ENCODE results near the gene SDHB.

The SDHB gene

DNA sequence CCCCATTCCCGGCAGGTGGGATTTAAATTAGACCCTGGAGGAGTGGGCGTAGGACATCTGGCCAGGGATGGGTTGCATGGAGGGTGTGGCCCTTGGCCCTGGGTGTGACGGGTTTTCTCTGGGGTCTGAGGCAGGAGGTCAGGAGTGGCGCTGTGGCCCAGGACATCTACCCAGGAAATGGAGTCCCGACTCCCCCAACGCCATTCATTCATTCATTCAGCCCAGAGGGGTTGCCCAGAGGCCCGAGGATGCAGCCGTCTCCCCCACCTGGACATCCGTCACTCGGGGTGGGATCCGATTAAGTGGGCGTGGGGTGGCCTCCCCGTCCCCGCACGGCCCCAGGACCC lies 42.8 kb downstream of the SDHB start:
- no peak for DNase-seq

DNA sequence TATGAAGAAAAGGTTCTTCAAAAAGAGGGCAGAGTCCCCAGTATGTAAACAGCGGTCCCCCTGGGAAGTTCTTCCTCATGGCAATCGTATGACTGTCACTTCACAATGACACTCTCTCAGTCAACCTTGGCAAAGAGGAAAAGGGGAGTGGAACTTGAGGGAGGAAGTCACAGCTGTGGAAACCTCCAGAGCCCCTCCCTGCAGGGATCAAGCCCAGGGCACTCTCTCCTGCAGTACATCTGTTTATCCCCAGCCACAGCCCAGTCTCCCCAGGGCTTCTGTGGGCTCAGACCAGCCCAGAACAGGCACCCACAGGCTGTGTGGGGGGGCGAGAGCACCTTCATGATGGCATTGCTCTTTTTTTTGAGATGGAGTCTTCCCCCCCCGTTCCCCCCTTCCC lies 44.1 kb downstream of the SDHB start:
- no peak for DNase-seq

DNA sequence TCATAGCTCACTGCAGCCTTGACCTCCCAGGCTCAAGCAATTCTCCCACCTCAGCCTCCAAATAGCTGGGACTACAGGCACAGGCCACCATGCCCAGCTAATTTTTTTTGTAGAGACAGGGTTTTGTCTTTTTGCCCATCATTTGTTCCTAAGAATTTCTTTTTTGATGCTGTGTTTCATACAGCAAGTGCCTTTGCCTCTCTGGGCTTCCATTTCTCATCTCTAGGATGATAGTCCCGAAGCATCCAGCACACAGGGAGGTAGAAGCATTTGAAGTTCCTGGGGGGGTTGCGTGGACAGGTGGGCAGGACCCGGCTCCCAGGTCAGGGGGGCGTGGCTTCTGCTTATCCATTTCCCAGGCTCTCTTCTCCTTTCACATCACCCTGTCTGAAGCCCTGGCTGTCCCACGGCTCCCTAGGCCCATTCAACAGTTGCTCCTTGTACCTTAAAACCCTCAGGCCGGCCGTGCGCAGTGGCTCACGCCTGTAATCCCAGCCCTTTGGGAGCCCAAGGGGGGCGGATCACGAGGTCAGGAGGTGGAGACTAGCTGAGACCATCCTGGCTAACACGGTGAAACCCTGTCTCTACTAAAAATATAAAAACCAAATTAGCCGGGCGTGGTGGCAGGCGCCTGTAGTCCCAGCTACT lies 45.5 kb downstream of the SDHB start:
- DNase-seq: no peak

DNA sequence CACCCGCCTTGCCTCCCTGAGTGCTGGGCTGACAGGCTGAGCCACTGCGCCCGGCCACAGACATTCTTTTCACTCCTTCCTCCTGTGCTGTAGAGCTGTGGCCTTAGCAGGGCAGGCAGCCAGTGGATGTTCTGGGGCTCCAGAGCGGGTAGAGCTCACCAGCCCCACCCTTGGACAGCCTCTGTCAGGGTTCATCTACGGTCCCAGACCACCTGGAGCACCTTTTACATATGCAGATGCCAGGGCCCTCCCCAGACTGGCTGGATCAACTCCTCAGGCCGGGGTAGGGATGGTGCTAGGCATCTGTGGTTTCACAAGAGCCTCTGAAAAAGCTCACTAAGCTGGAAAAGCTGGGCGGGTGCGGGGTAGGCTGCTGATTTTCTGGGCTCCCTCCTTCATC lies 46.7 kb downstream of the SDHB start:
- DNase-seq: no peak

DNA sequence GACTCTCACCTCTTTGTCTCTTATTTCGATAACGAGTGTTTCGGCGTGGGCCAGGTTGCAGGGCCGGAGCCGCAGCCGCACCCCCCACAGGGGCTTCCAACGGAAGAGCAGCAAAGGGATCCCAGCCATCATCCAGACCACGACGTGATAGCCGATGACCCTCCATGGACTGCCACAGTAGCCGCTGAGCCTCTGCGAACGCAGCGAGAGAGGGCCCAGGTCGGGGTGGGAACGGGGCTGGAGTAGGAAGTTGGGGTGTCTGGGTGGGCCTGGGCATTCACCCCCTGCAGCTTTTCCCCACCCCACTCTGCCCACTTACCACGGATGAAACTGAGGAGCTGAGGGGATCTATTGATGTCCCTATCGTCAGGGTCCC lies 48.5 kb downstream of the SDHB start:
- no peak for DNase-seq

DNA sequence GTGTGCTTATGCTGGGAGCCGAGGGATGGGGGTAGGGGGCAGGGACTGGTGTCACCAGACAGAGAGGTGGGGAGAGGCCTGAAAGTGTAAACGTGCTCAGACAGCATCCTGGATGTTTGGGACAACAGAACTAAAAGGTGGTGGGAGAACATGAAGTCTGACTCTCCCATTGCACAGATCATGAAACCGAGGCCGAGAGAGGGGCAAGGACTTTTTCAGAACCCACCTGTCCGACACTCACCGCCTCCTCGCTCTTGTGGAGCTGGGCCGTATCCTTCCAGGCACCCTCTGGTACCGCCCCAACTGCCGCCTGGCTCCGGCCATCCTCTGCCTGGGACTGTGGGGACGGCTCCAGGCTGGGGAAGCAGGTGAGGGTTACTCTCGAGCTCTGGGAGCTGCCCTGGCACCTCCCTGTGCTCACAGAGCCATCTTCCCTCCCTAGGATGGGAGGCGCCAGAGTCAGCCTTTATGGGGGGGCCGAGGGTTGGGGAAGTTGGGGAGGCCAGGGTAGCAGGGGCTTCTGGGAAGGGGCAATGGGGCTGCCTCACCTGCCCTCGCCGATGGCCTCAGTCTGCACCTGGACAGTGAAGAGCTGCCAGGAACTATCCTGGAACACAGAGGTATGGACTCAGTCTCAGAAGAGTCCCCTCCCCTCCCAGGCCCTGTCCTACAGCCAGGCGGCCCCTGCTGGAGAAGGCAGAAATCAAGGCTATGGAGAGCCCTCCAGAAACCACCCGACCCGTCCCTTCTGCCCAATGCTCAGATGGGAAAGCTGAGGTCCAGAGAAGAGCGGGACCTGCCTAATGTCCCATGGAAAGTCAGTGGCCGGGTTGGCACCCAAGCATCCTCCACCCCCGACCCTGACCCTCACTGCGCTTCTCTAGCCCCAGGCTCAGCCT lies 49.1 kb downstream of the SDHB start:
- no peak for DNase-seq

DNA sequence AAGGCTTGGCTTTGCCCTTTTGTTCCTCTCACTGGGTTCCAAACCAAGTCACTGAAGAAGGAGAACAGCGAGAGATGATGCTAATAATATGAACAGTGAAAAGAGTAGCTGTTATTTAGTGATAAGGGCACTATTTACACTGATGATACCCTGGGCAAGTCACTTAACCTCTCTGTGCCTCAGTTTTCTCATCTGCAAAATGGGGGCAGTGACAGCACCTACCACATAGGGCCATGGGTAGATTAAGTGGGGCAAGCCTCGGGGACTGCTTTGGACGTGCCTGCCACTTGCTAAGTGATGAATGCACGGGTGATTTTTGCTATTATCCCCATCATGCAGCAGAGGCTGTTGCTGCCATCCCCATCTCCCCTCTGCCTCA lies 51.3 kb downstream of the SDHB start:
- no peak for DNase-seq

DNA sequence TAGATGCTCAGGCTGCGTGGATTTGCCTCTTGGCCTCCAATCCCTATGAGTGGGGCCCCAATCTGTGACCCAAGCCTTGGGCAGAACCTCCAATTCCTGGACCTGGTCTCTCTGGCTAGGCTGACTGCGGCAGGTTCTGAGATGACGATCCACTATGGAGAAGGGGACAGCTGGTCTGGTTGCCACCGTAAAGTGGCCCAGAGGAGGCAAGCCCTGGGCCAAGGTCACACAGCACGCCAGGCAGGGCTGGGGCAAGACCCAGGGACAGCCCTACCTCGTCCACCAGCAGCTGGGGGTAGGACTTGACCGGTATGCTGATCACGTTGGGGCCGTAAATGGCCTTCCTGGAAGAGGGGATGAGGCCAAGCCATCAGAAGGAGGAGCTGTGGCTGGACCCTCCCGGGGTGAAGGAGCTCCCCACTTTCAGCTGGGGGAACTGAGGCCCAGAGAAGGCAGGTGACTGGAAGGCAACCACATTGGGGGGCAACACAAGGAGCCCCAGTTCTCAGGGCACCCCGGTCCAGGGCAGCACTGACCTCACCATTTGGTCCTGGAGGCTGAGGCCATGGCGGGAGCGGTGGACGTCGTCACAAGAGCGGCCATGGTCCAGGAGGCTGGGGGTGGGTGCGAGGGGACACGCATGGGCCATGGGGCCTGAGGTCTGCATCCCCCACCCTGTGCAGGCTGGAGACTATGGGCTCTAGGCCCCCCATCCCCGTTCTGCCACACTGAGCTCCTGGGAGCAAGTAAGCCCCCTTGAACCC lies 51.9 kb downstream of the SDHB start:
- no peak for DNase-seq

DNA sequence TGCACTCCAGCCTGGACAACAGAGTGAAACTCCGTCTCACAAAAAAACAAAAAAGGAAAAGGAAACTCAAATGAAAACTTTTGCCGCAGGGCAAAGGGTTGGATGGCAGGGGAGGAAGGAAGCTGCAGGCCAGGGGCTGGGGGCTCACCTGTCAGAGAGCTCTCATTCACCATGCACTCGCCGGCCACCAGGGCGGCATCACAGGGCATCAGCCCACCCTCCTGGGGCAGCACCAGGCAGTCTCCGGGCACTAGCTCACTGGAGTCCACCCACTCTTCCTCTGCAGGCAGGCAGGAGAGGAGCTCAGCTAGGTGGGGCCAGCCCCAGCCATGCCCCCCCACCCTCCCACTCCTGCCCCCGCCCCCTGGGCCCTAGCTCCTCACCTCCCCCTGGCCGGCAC lies 54.0 kb downstream of the SDHB start:
- no peak for DNase-seq

DNA sequence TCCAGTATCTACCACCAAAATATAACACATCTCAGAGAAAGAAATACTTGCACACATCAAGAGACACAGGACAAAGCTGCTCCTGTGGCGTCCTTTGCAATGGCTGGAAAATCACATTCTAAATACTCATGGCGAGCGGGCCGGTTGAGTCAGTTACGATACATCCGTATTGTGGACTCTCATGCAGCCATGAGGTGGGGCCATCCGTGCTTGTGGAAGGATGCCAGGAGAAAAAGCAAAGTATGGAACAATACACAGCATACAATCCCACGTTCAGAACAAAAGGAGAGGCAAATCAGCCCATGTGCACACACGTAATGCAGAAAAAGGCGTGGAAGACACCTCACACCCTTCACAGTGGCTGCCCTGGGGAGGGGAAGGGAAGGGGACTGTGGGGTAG lies 55.2 kb downstream of the SDHB start:
- DNase-seq: no peak

DNA sequence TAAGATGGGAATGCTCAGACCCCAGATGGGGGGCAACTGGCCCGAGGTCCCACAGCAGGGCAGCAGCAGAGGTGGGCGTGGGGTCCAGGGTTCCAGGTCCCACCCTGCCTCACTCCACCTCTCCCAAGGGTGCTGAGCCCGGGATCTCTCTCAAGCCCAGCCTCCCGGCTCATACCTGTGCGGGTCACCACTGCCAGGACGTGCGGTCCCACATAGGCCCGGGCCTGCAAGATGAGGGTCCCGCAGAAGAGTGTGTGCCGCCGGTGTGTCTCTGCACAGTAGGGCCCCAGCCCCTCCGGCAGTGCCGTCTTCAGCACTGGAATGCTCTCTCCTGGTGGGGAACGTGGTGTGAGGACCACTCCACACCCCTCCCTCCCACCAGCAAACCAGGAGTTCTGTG lies 57.0 kb downstream of the SDHB start:
- no peak for DNase-seq

DNA sequence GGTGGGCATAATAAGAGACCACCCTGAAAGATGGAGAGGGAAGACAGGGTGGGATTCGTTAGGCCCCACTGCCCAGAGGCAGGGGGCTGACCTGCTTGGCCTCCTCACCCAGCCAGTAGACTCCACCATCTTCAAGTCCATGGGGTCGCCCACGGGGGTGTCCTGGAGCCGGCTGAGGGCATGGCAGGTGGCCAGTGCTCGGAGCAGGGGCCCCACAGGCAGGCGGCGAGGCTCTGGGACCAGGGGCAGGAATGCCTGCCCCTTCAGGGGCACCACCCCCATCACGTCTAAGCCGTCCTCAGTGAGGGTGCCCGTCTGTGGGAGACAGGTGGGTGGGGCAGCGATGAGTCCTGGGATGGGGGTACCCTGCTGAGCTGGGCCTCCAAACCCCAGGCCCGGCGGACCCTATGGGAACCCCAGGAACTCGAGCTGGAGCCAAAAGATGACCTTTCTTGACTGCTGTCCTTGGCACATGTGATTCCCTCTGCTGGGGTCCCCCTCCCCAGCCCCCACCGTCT lies 60.3 kb downstream of the SDHB start:
- DNase-seq: no peak

DNA sequence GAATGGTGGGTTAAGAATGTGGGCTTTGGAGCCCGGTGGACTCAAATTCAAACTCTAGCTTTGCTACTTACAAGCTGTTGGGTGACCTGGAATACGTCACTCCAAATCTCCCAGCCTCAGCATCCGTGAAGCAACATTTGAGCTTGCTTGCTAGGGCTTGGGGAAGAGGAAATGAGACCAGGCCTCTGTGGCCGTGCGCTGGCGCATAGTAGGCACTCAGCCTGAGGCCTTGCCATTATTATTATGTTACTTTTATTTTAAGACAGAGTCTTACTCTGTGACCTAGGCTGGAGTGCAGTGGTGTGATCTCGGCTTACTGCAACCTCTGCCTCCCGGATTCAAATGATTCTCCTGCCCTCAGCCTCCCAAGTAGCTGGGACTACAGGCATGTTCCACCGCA lies 61.2 kb downstream of the SDHB start:
- no peak for DNase-seq

DNA sequence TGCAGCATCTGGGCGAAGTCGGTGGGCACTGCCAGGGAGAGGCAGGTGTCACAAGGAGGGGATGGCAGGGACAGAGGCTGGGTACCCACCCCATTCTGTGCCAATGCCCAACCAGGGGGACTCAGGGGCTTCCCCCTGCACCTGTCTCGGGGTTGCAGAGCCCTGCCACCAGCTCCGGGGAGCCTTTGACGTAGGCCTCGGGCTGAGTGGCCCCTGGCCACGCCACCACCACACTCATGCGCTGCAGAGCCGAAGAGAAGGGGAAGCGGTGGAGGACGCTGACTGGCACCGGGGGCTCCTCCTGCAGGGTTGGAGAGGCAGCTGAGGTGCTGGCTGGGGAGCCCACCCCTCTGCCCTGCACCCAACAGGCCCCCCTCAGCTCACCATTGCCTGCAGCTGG lies 61.7 kb downstream of the SDHB start:
- DNase-seq: no peak

DNA sequence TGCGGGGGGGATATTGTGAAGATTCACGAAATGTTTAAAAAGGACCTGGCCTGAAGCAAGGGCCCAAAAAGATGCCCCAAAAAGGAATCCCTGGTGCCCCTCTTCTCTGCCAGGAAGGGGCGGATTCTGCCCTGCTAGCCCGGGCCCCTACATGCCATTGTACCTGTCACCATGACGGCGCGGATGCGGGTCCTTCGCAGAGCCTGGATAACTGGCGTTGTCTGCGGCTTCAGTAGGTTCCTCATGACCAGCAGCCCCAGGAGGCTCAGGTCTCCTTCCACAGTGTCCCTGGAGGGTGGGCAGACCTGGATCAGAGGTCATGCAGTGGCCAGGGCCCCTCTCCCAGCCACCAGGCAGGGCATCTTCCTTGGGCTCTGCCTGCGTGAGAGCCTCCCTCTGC lies 62.3 kb downstream of the SDHB start:
- DNase-seq: no peak

DNA sequence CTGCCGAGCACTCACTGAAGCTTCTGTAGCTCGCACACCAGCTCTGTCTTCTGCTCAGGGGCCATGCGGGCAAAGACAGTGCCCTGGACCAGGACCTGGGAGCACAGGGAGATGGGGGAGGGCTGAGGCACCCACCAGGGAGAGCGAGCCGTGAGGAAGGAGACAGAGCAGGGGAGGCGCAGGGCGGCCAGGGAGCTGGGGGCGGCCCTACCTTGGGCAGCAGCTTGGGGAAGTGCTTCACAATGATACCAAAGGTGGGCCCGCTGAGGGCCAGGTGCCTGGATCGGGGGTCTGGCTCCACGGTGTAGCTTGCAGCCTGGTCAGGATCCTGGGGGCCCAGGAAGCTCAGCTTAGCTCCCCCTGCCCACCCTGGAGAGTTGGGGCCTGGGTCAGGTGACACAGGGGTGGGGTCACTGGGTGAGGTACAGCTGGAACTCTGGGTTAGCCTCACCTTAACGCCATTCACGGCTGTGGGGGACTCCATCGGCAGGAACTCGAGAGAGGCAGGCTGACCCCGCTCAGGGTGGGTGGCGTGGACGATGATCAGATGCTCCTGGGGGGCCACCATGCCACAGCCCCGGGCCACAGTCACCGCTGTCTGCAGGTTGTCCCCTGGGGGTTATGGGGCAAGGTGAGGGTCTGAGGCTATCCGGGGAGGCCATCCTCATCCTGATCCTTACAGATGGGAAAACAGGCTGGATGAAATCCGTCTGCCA lies 64.0 kb downstream of the SDHB start:
- no peak for DNase-seq

DNA sequence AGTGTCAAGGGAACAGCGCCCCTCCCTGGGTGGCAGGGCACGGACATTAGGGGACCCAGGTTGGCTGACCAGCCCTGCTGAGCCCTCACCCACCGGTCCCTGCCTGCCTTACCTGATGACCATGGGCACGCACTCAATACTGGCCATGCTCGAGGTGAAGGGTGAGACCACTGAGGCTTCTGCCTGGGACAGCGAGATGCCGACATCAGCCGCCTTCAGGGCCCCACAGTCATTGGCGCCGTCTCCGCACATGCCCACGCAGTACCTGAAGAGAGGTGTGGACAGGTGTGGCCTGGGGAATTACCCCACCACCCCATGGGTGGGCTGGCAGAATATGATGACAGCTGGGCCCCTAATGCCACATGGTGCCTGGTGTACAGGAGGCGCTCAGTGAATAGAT lies 65.6 kb downstream of the SDHB start:
- no peak for DNase-seq

DNA sequence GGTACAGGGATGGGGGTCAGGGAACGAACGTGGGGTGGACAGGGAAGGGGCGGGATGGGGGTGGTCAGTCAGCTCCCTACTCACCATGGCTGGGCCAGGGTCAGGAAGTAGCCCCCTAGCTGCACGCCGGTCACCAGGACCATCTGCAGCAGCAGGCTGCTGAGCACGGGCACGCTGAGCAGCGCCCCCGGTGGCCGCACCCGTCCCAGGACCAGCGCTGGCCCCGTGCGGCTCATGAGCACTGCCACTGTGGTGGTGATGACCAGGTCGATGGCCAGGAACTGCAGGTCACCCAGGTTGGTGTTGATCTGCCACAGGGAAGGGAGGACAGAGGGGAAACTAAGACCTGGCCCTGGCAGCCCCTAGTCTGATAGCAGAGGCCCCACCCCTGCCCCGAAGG lies 66.9 kb downstream of the SDHB start:
- no peak for DNase-seq

DNA sequence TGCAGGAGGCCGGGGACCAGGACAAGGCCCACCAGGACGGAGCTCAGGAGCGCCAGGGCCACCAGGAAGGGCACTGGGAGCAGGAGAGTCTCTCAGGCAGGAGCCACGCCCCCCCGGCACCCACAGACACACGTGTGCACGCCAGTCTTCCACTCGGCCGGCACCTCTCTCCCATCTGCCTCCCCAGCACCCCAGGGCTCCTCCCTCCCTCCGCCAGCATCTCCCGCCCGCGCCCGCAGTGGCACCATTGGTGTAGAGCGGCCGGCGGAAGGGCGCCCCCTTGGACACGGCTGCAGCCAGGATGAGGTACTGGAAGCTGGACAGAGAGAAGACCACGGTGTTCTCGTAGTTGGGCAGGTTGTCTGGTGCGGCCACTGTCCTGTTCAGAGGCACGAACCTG lies 67.3 kb downstream of the SDHB start:
- DNase-seq: no peak

DNA sequence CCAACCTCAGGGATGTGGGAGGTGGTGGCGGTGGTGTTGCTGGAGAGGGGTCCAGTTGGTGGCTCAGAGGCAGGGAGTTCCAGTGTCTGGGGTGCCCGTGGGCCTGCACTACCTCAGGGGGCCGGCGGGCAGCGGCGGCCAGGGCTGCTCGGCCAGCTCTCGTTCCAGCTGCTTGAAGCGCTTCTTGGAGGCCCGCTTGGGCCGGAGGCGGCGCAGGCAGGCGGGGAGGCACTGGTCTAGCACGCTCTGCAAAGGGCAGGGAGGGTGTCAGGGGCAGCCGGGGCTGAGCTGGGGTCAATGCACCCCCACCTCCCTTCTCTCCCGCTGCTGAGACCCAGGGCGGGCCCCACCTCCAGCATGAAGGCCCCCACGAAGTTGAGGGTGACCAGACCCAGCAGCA lies 67.7 kb downstream of the SDHB start:
- no peak for DNase-seq

DNA sequence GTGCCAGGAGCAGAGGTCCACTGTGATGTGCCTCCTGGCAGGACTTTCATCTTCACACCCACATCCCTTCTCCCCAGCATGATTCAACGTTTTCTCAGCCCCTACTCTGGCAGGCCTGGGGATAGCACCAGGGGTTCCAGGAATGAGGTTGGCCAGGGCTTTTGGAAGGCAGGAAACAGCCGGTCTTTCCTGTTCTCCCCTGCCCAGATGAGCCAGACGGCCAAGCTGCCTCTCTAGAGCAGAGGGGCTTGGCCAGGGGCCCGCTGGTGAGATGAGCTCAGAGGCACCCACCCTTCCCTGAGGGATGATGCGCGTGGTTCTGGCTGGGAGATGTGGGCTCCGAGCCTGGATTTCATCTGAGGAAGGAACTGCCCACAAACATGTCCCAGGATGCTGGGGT lies 69.1 kb downstream of the SDHB start:
- no peak for DNase-seq

DNA sequence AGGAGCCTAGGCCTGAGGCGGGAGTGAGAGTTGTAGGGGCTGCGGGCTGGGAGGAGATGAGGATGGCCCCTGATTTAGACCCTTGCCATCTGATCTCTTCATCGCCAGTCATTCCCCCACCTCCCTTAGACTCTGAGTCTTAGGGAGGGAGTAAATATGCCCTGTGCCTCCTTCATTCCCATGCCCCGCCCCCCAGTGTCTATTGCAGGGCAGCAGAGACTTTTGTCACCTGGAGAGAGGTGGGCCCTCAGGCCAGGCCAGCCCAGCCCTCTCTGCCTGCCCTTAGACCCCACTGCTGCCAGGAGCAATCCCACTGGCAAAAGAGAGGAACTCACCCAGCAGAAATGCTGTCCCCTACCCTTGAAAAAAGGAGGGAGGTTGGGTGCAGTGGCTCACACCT lies 70.2 kb downstream of the SDHB start:
- DNase-seq: no peak

DNA sequence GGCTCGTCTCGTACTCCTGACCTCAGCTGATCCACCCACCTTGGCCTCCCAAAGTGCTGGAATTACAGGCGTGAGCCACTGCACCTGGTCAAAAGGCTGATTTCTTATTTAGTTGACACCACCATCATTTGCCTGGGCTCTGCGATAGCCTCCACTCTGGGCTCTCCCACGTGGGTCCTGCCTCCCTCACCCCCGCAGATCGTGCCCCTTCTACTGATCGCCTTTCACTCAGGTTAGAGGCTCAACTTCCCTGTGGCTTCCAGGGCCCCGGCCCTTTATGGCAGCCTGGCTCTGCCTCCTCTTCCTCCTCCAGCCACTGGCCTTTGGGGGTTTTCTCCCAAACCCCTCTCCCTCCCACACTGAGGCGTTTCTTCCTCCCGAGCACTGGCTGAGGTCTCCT lies 70.9 kb downstream of the SDHB start:
- no peak for DNase-seq
